ENCODE results near the gene CRMP1.
"Not testable (repeated sequence)": the region's sequence is repeated elsewhere in the genome, so short reads cannot be mapped to it uniquely, and the experiment has no call there.

Gene CRMP1

GRCh38 chr4:5812057-5812456 lies 80.8 kb downstream of the CRMP1 start:
- H3K4me1 Mint-ChIP-seq, H3K27ac Mint-ChIP-seq, H3K9me3 Mint-ChIP-seq, ATAC-seq, DNase-seq, H3K4me3 Mint-ChIP-seq, H3K27me3 Mint-ChIP-seq: not testable (repeated sequence)

GRCh38 chr4:5810770-5811430 lies 82.0 kb downstream of the CRMP1 start:
- ATAC-seq (no peak), DNase-seq (no peak)
- Mint-ChIP-seq H3K4me3 (no peak overlapping the region), H3K4me1 (no peaks in the 10 kb centered on the region), H3K9me3 (no peaks in the 10 kb centered on the region), H3K27me3 (no peaks in the 10 kb centered on the region), H3K27ac (no peak overlapping the region)

DNA sequence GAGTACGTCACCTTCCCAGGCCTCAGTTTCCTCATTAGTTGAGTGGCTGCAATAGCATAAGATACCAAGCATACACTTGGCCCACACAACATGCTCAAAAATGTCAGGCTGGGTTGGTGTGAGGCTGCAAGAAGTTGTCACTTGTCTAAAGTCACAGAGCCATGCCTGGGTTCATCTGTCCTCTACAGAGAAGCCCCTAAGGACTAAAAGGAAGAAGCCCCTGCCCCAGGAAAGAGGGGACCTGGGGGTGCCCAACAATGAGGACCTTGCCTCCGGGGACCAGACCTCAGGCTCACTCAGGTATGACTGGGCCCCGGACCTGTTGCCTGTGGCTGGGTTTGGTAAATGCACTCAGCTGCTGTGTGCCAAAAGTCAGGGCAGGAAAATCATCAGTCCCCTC lies 82.7 kb downstream of the CRMP1 start:
- Mint-ChIP-seq H3K27me3 (no peaks in the 10 kb centered on the region), H3K4me3 (no peak overlapping the region), H3K4me1 (no peaks in the 10 kb centered on the region), H3K27ac (no peak overlapping the region), H3K9me3 (no peaks in the 10 kb centered on the region)
- ATAC-seq, result no peak
- no peak for DNase-seq

GRCh38 chr4:5809216-5809776 lies 83.6 kb downstream of the CRMP1 start:
- no peak overlapping the region for H3K4me3 Mint-ChIP-seq
- H3K4me1 Mint-ChIP-seq, result no peaks in the 10 kb centered on the region
- H3K27me3 Mint-ChIP-seq, result no peaks in the 10 kb centered on the region
- no peaks in the 10 kb centered on the region for H3K9me3 Mint-ChIP-seq
- DNase-seq (no peak), ATAC-seq (no peak)
- H3K27ac Mint-ChIP-seq, result no peak overlapping the region

- H3K4me3 Mint-ChIP-seq, result no peak overlapping the region
- no peak for DNase-seq
- ATAC-seq, result no peak
- no peaks in the 10 kb centered on the region for H3K27me3 Mint-ChIP-seq
- H3K9me3 Mint-ChIP-seq, result no peaks in the 10 kb centered on the region
- no peaks in the 10 kb centered on the region for H3K4me1 Mint-ChIP-seq
- H3K27ac Mint-ChIP-seq, result peak overlapping the region in 1 of 2 donors; percentile 54
These were observed 84.7 kb downstream of the CRMP1 start for GRCh38 chr4:5808081-5808741.

DNA sequence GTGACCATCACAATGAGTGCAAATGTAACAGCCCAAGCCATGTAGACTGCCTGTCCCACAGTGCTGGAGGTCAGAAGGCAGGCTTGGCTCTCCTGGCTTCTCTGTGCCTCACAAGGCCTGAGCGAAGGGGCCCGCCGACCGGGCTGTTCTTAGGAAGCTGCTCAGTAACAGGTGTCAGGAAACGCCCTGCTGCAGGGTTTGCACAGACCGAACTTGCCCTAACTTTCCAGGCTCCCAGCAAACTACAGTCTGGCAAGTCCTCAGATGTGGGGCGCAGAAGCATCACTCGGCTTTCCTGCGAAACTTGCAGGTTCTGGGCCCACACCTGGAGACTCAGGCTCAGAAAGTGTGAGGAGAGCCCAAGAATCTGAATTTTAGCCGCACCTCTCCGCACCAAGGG lies 87.6 kb downstream of the CRMP1 start:
- no peak for DNase-seq
- Mint-ChIP-seq H3K27me3 (no peaks in the 10 kb centered on the region), H3K4me1 (no peaks in the 10 kb centered on the region), H3K9me3 (no peaks in the 10 kb centered on the region), H3K27ac (no peak overlapping the region), H3K4me3 (no peak overlapping the region)
- ATAC-seq, result no peak

DNA sequence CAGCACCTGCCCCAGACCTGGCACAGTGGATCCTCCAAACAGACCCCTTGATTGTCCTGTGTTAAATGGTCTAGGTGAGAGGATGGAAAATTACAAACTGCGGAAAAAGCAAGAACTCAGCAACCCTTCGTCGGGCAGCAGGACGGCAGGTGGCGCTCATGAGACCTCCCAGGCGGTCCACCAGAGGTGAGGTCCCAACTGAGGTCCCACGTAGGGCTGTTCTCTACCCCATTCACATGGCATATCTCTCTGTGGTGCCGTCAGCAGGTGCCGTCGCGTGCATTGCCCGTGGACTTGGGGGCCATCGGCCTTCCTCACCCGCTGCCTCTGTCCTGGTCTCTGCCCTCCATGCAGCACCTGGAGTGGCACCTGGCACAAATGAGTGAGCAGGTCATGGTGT lies 88.2 kb downstream of the CRMP1 start:
- Mint-ChIP-seq H3K4me3 (no peak overlapping the region), H3K27me3 (no peaks in the 10 kb centered on the region), H3K9me3 (no peaks in the 10 kb centered on the region), H3K4me1 (no peaks in the 10 kb centered on the region), H3K27ac (no peak overlapping the region)
- peak; percentile 40 for ATAC-seq
- DNase-seq, result no peak

- H3K4me3 Mint-ChIP-seq, result no peak overlapping the region
- no peaks in the 10 kb centered on the region for H3K4me1 Mint-ChIP-seq
- H3K27me3 Mint-ChIP-seq, result no peaks in the 10 kb centered on the region
- H3K27ac Mint-ChIP-seq, result no peak overlapping the region
- DNase-seq, result no peak
- ATAC-seq, result no peak
- H3K9me3 Mint-ChIP-seq, result no peaks in the 10 kb centered on the region
These were observed 90.3 kb downstream of the CRMP1 start for GRCh38 chr4:5802565-5802964.

DNA sequence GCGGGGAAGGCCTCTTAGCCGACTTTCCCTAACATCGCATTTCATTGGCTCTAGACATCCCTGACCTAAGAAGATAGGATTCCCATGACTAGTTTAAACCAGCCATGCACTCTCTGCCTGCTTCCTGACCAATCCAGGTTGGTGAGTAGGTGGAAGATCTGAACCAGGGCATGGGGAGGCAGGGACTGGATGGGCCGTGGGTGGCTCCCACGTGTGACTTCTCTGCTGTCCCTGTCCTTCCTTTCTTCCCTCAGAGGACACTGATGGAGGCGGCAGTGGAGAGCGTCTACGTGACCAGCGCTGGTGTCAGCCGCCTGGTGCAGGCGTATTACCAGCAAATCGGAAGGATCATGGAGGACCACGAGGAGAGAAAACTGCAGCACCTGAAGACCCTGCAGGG lies 91.2 kb downstream of the CRMP1 start:
- H3K4me1 Mint-ChIP-seq, result no peaks in the 10 kb centered on the region

DNA sequence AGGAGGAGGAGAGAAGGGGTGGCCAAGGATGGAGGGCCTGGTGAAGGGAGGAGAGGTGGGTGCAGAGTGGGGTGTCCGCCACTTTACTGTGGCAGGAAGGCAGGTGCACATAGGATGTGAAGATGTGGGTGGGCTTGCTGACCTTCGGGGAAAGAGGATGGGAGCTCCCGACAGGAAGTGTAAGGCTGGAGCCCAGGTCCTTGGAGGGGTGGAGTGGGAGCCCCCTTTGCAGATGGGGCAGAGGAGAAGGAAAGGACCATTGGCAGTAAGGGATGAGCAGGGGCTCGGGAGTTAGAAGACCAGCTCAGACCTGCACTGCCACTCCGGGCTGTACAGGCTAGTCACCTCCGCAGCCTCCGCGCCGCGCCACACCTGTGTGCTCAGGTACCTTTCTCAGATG lies 92.4 kb downstream of the CRMP1 start:
- ATAC-seq (no peak), DNase-seq (no peak)
- Mint-ChIP-seq H3K27ac (peak overlapping the region in 1 of 2 donors; percentile 19), H3K4me3 (no peak overlapping the region), H3K4me1 (no peaks in the 10 kb centered on the region), H3K9me3 (peaks cover 0 to 5% of the 10 kb centered on the region in 2 donors), H3K27me3 (no peaks in the 10 kb centered on the region)

More for the DNA sequence above, 91.2 kb downstream of the CRMP1 start:
- DNase-seq (no peak), ATAC-seq (no peak)
- no peaks in the 10 kb centered on the region for H3K27me3 Mint-ChIP-seq
- H3K27ac Mint-ChIP-seq, result no peak overlapping the region
- no peak overlapping the region for H3K4me3 Mint-ChIP-seq
- no peaks in the 10 kb centered on the region for H3K9me3 Mint-ChIP-seq

DNA sequence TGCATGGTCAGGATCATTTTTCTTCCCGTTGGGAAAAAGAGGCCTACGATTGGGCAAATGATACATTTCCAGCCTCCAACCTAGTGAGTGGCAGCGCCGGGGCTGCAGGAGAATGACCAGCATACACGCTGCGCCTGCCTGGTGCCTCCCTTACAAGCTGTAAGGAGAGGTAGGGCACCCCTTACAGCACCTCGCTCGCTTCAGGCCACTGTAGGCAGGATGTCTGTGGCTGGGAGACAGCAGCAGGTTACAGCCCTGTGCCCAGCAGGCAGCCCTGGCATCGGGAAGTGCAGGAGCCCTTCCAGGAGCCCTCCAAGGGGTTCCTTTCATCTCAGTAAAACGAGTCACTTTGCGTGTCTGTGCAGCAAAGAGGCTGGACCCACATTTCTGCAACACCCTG lies 93.5 kb downstream of the CRMP1 start:
- DNase-seq, result no peak
- H3K4me1 Mint-ChIP-seq, result no peaks in the 10 kb centered on the region
- peaks cover 0 to 5% of the 10 kb centered on the region in 2 donors for H3K9me3 Mint-ChIP-seq
- H3K4me3 Mint-ChIP-seq, result no peak overlapping the region
- H3K27ac Mint-ChIP-seq, result no peak overlapping the region
- no peaks in the 10 kb centered on the region for H3K27me3 Mint-ChIP-seq
- ATAC-seq, result no peak

DNA sequence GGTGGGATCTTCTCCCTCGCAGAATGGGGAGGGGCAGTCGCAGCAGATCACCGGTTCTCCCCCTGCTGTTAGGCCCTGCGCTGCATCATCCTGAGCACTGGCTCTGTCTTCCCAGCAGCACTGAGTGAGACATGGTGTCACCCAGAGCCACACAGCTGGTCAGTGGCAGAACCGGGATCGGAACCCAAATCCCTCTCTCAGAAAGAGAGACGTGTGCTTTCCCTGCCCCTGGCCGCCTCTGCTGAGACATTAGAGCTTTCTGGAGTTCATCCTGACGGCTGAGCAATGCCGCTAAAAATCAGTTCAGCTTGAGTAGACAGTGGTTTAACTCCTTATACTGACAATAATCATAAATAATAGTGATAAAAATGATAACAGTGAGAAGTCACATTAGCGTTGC lies 93.9 kb downstream of the CRMP1 start:
- no peaks in the 10 kb centered on the region for H3K4me1 Mint-ChIP-seq
- no peaks in the 10 kb centered on the region for H3K27me3 Mint-ChIP-seq
- peaks cover 0 to 5% of the 10 kb centered on the region in 2 donors for H3K9me3 Mint-ChIP-seq
- no peak overlapping the region for H3K4me3 Mint-ChIP-seq
- H3K27ac Mint-ChIP-seq, result no peak overlapping the region
- ATAC-seq (no peak), DNase-seq (no peak)

DNA sequence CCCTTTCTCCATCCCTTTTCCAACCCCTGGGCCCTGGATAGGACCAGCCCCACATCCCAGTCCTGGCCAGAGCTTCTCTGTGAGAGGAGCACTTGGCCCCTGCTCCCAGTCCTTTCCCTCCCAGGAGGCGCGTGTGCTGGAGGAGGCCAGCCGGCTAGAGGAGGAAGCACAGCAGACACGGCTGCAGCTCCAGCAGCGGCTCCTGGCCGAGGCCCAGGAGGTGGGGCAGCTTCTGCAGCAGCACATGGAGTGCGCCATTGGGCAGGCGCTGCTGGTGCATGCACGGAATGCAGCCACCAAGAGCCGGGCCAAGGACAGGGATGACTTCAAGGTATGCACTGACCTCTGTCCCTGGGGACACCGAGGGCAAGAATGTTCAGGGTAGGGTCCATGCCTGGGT lies 94.4 kb downstream of the CRMP1 start:
- Mint-ChIP-seq H3K4me1 (no peaks in the 10 kb centered on the region), H3K27ac (no peak overlapping the region), H3K9me3 (peaks cover 0 to 5% of the 10 kb centered on the region in 2 donors), H3K27me3 (no peaks in the 10 kb centered on the region), H3K4me3 (no peak overlapping the region)
- no peak for ATAC-seq
- no peak for DNase-seq

GRCh38 chr4:5797866-5798265 lies 95.0 kb downstream of the CRMP1 start:
- no peak overlapping the region for H3K27ac Mint-ChIP-seq
- DNase-seq (no peak), ATAC-seq (no peak)
- H3K9me3 Mint-ChIP-seq, result peaks cover 0 to 5% of the 10 kb centered on the region in 2 donors
- no peaks in the 10 kb centered on the region for H3K4me1 Mint-ChIP-seq
- H3K27me3 Mint-ChIP-seq, result no peaks in the 10 kb centered on the region
- no peak overlapping the region for H3K4me3 Mint-ChIP-seq

GRCh38 chr4:5796976-5797375 lies 95.9 kb downstream of the CRMP1 start:
- DNase-seq (no peak), ATAC-seq (no peak)
- Mint-ChIP-seq H3K27ac (no peak overlapping the region), H3K4me3 (no peak overlapping the region), H3K9me3 (peaks cover 0 to 5% of the 10 kb centered on the region in 2 donors), H3K27me3 (no peaks in the 10 kb centered on the region), H3K4me1 (no peaks in the 10 kb centered on the region)

DNA sequence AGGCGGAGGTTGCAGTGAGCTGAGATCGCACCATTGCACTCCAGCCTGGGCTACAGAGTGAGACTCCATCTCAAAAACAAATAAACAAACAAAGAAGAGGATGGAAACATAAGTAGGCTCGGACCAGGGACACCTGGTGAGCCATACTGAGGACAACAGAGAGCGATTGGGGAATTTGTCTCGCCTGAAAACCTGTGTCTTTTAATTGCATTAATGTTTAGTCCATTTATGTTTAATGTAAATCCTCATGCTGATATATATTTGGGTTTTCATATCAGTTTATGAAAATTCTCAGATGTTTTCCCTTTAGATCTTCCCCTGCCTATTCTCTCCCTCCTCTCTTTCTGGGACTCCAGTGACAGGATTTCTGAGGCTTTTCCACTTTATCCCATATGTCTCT lies 97.3 kb downstream of the CRMP1 start:
- Mint-ChIP-seq H3K4me1 (no peaks in the 10 kb centered on the region), H3K27ac (no peak overlapping the region), H3K4me3 (no peak overlapping the region), H3K9me3 (peaks cover 0 to 5% of the 10 kb centered on the region in 2 donors), H3K27me3 (no peaks in the 10 kb centered on the region)
- ATAC-seq, result no peak
- DNase-seq, result no peak

Data from stimulated activated naive CD8-positive, alpha-beta T cell treated with anti-CD3 and anti-CD28 coated beads, Interleukin-15, amount 100 ng/mL, for 72 hours (primary cell).